Activated T-cell treated with anti-CD3 and anti-CD28 coated beads for 24 hours (primary cell): Measurements from ENCODE around the gene SEBOX.

Experiments
- DNase-seq: peaks from one replicate; pipeline ENCODE4 v3.0.0-alpha.2; 2020; ENCODE audit warnings: low read depth

SEBOX gene

DNA sequence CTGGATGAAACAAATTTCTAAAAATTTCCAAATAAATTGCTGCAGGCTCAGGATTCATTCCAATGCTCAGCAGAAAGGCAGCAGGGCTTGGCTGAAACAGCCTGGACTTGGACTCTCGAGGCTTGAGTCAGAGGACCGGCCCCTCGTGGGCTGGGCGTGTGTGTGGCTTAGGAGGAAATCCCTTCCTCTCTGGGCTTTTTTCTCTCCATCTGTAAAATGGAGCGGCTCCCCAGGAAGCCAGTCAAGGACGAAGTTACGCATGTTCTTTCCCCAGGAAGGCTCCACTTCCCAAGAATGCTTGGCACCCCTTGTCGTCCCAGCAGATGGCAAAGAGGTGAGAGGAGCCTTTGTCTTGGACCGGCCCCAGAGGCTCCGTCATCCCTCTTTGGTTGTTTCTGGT is 27.5 kb upstream of the SEBOX start:
- DNase-seq: no peak

- no peak for DNase-seq
Measured at GRCh38 chr17:28391401-28391800, 26.4 kb upstream of the SEBOX start.

DNA sequence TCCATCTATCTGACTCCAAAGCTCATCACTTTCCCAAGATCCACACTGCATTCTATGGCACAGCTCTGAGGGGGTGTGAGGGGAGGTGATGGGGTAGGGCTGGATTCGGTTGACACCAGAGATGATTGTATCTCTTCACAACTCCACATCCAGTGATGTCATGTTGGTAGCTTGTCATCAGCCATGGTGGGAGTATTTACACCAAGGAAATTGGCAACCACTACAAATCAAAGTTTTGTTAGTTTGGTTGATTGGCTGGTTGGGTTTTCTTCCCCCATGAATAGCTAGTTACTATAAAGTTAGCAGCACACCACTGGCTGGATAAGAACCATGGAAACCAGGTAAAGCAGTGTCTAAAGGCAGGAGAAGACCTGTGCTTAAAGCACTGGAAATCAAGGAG is 26.0 kb upstream of the SEBOX start:
- no peak for DNase-seq

DNA sequence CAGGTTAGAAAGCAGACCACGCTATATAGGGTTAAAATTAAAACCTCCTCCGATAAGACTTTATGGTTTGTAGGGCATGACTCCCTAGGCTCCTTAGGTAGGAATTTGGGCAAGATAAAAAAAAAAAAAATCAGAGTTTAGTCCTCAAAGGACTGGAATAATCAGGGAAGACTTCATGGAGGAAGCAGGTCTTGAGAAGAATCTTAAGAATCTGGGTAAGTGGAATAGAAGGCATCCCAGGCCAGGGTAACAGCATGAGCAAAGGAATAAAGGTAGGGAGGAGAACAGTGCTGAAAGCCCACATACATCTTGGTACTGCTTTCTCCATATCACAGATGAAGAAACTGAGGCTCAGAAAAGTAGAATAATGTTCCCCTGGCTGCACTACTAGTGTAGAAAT is 25.6 kb upstream of the SEBOX start:
- no peak for DNase-seq

DNA sequence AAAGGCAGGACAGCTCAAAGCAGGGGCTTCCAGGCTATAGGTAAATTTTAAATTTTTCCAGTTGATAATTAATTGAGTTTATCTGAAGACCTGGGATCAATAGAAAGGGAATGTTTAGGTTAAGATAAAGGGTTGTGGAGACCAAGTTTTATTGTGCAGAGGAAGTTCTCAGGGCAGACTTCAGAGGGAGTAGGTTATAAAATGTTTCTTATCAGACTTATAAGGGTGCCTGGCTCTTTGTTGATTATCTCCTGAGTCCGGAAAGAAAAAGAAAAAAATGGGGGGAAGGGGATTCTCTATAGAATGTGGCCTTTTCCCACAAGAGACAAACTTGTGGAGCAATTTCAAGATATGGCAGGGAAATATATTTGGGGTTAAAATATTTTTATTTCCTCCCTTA is 25.1 kb upstream of the SEBOX start:
- DNase-seq: no peak

DNA sequence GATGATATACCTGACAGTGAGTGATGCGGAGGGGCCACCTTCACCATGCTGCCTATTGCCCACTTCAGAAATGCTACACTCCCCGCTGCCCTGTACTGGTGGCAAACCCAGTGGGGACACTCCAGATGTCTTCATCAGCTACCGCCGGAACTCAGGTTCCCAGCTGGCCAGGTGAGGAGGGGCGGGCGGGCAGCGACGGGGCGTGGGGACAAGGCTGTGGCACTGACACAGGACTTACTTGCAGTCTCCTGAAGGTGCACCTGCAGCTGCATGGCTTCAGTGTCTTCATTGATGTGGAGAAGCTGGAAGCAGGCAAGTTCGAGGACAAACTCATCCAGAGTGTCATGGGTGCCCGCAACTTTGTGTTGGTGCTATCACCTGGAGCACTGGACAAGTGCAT is 23.1 kb upstream of the SEBOX start:
- DNase-seq: no peak

GRCh38 chr17:28386391-28386790 is 21.4 kb upstream of the SEBOX start:
- no peak for DNase-seq

DNA sequence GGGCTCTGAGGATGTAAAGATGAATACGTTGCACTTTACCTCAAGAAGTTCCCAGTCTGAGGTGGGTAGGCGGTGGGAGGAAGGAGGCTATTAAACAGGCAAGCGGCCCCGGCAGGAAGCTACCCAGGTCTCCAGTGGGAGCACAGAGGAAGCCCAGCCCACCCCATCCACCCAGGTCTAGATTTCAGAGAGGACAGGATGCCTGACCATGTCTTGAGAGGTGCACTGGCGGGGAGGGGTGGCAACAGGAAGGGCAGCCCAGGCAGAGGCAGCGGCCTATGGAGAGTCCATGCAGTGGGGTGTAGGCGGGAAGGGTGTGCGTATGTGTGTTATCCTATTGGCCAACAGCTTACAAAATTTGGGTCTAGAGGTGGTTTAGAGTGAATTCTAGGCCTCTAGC is 20.4 kb upstream of the SEBOX start:
- DNase-seq: no peak

DNA sequence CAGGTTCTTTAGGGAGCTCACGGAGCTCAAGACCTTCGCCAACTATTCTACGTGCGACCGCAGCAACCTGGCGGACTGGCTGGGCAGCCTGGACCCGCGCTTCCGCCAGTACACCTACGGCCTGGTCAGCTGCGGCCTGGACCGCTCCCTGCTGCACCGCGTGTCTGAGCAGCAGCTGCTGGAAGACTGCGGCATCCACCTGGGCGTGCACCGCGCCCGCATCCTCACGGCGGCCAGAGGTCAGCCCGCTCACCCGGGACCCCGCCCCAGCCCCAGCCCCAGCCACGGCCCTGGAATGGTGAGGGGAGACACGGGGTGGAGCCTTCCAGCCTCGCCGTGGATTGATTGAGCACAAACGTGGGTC is 20.0 kb upstream of the SEBOX start:
- no peak for DNase-seq

DNA sequence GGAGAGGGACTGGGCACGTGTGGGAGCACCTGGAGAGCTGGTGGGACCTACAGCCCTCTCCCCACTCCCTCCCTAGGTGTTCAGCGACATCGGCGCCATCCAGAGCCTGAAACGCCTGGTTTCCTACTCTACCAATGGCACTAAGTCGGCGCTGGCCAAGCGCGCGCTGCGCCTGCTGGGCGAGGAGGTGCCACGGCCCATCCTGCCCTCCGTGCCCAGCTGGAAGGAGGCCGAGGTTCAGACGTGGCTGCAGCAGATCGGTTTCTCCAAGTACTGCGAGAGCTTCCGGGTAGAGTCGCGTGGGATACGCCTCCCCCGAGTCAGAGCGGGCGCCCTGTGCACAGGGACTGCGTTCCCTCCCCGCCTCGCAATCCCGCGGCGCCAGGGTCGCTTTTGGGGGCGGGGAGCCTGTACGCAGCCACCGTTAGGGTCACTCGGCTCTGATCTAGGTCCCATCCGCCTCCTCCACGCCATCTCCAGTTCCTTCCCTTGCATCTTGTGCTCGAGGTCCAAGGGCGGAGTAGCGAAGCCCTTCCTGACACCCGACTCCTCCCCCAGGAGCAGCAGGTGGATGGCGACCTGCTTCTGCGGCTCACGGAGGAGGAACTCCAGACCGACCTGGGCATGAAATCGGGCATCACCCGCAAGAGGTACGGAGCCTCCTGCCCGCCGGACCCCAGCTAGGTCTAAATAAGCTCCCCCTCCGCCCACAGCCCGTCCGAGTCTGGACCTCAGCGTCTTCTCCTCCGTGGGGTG is 19.5 kb upstream of the SEBOX start:
- DNase-seq: peak; percentile 53

- DNase-seq: no peak
Measured at GRCh38 chr17:28381141-28381825, 16.3 kb upstream of the SEBOX start.

GRCh38 chr17:28379814-28380801 is 15.1 kb upstream of the SEBOX start:
- DNase-seq: no peak

GRCh38 chr17:28372945-28373274 is 7.9 kb upstream of the SEBOX start:
- no peak for DNase-seq

DNA sequence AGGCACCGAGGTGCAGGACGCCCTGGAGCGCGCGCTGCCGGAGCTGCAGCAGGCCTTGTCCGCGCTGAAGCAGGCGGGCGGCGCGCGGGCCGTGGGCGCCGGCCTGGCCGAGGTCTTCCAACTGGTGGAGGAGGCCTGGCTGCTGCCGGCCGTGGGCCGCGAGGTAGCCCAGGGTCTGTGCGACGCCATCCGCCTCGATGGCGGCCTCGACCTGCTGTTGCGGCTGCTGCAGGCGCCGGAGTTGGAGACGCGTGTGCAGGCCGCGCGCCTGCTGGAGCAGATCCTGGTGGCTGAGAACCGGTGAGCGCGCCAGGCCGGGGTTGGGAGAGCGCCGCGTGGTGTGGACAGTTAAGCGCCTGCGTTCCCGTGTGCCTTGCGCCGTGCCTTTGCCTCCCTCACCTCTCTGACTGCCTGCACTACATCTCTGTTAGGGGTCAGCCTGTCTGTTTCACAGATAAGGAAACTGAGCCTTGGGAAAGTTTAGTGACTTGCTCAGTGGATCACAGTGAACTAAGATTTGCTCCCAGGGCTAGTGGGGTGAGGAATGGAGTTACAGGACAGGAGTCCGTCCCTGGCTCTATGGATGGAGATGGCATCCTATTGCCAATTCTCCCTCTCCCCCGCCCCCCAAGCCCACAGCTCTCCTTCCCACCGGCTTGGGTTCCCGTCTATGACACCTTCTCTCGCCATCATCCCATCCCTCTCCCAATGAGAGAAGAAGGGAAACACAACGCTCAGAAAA is 7.4 kb upstream of the SEBOX start:
- no peak for DNase-seq

GRCh38 chr17:28371245-28372202 is 6.5 kb upstream of the SEBOX start, which contains the start of gene SARM1:
TSS of gene SARM1 (plus strand) at chr17:28371694. CDS start at chr17:28372033, 339 bp downstream.
- peak; percentile 83 for DNase-seq

GRCh38 chr17:28370744-28371103 is 5.7 kb upstream of the SEBOX start:
- no peak for DNase-seq

DNA sequence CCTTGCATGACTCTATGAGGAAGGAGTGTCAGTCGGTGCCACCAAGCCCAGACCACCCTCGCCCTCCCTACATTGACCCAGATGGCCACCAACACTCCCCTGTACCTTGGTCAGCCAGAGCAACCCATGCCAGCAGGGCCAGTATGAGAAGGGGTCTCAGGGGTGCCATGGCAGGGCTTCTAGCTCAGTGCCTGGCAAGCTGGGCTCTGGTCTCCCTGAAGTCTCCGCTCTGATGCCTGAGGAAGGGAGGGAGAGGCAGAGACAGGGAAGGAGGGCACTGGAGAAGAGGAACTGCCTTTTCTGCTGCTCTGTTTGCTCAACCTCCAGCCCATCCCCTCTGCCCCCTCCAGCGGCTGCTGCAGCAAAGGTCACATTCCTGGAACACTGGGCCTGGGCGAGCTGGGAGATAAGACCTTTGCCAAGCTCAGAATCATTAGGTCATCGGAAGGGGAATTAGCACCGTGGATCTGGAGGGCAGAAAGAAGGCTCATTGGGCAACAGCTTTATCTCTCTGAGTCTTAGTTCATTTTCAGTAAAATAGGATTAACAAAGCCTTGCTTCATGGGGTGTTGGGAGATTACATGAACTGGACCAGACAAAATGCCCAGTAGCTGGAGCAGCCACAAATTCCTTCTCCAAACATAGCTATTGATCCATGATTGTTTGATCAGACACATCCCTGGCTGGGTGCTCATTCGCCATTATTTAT is 5.2 kb upstream of the SEBOX start, which contains the start of gene VTN:
VTN (minus strand) TSS at position 273 of the 709 bp plus-strand sequence; CDS start at position 169, 104 bp downstream.
- DNase-seq: no peak

DNA sequence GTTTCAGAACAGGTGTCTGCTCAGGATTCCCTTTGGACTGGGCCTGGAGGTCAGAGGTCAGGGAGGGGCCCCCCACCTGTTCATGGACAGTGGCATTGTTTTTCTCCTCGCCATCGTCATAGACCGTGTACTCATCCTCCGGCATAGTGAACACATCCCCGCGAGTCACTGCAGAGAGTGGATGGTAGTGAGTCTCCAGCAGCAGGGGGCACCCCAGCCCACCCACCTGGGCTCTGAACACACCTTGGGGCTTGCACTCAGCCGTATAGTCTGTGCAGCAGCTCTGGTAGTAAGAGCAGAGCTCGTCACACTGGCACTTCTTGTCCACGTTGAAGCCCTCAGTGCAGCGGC is 4.7 kb upstream of the SEBOX start:
- DNase-seq: no peak

DNA sequence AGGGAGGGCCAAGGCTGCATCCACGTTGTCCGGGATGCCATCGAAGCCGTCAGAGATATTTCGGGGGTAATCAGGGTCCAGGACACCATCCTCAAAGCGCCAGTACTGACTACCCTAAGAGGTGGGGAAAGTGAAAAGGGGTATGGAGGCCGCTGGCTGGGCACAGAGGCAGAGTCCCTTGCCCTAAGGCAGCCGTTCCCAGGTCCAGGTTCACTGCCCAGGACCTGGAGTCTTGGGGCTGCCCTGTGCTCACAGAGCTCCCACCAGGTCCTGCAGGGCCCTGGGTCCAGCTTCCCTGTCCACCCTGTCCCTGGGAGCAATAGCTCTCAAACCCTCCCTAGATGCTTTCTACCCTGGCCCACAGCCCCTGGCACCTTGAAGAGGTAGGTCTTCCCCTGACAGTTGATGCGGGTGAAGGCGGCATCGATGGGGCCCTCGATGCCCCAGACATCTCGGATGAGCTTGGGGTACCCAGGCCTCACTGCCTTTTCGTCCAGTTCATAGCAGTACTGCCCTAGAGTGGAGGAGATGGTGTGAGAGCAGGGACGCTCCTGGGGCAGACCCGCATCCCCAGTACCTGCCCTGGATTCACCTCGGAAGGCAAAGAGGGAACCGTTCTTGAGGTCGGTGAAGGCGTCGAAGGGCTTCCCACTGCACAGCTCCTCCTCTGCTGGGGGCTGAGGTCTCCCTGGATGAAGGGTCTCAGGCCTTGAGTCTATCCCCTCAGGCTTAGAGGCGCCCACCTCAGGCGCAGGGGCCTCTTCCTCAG is 4.1 kb upstream of the SEBOX start:
- DNase-seq: no peak
